Dermis microvascular lymphatic vessel endothelial cell (primary cell): Measurements from ENCODE around the gene PFDN2. TPM values are rescaled to one million over a fixed set of nuclear protein-coding genes. Genes with fewer than 3 reads are reported as not detected.

Experiments used
- DNase-seq, 2 donors: peaks; one replicate each; pipeline versions ENCODE4 v3.0.0 to v3.0.0-alpha.2; 2010; ENCODE audit warnings: low read depth in 2 of 2
- total RNA-seq: library from RNA; depleted of rRNA; stranded (reverse); fragments of >200 nt; gene quantifications from 2 replicates; pipeline ENCODE4 v1.2.1, GENCODE V29; 2014

Gene PFDN2
- 27.7 and 31.1 TPM in 2 replicates for total RNA-seq

GRCh38 chr1:161117759-161118581, at the start of gene PFDN2, which contains the start of gene NIT1:
Gene PFDN2 (minus strand): TSS chr1:161118037. CDS start chr1:161118026, 11 bp downstream.
Gene NIT1 (plus strand): TSS chr1:161118105. CDS start chr1:161118177, 72 bp downstream.
- peak; percentile 64 to 88 for DNase-seq

- DNase-seq: peak in 1 of 2 donors; percentile 17
These were observed 49.1 kb upstream of the PFDN2 start for GRCh38 chr1:161166669-161167548.

GRCh38 chr1:161165742-161166668, 48.2 kb upstream of the PFDN2 start, which contains the start of gene PPOX:
Gene PPOX (plus strand): TSS chr1:161166426. CDS start chr1:161166848, 422 bp downstream.
- DNase-seq: peak; percentile 98 to 99

- DNase-seq: no peak
These were observed 47.2 kb upstream of the PFDN2 start for GRCh38 chr1:161164901-161165610.

GRCh38 chr1:161163793-161164192, 46.0 kb upstream of the PFDN2 start:
- DNase-seq: no peak

GRCh38 chr1:161162806-161163205, 45.0 kb upstream of the PFDN2 start:
- DNase-seq: no peak

- no peak for DNase-seq
These were observed 44.2 kb upstream of the PFDN2 start for GRCh38 chr1:161162052-161162451.

GRCh38 chr1:161161652-161162051, 43.8 kb upstream of the PFDN2 start:
- no peak for DNase-seq

GRCh38 chr1:161160671-161161145, 42.9 kb upstream of the PFDN2 start:
- DNase-seq: no peak

- DNase-seq: no peak
These were observed 42.0 kb upstream of the PFDN2 start for GRCh38 chr1:161159913-161160243.

- peak; percentile 78 to 90 for DNase-seq
These were observed 41.5 kb upstream of the PFDN2 start, which contains the start of gene USP21 for GRCh38 chr1:161159087-161159912. Gene USP21 (plus strand): TSS chr1:161159500. CDS start chr1:161160641, 1,141 bp downstream.

GRCh38 chr1:161158316-161159010, 40.6 kb upstream of the PFDN2 start:
- no peak for DNase-seq

- no peak for DNase-seq
These were observed 40.0 kb upstream of the PFDN2 start for GRCh38 chr1:161157867-161158266.

GRCh38 chr1:161153682-161154337, 36.0 kb upstream of the PFDN2 start, which contains the start of gene UFC1:
Gene UFC1 (plus strand): TSS chr1:161153978. CDS start chr1:161153998, 20 bp downstream.
- peak; percentile 76 to 90 for DNase-seq

- DNase-seq: no peak
These were observed 35.3 kb upstream of the PFDN2 start for GRCh38 chr1:161153176-161153575.

- DNase-seq: no peak
These were observed 28.0 kb upstream of the PFDN2 start for GRCh38 chr1:161145832-161146231.

- DNase-seq: no peak
These were observed 23.0 kb upstream of the PFDN2 start for GRCh38 chr1:161140755-161141400.
